K562 (cell line): Measurements from ENCODE around the gene RPS28.

Experiments used
- CBX3 ChIP-seq, 2 experiments: IDR thresholded peaks; 1 replicate in 1 of 2; 2 replicates in 1 of 2; pipeline ENCODE4 v1.6.1; 2012; ENCODE audit warnings: inconsistent platforms in 2 of 2, low read length in 2 of 2, borderline replicate concordance in 1 of 2, control low read depth in 1 of 2
- CHD1 ChIP-seq: fragments of 200-600 bp; sonication (generic); IDR thresholded peaks from one replicate; pipeline ENCODE4 v1.6.1; 2012; ENCODE audit warnings: mild to moderate bottlenecking, moderate library complexity, low read length, inconsistent platforms
- CTBP1 ChIP-seq: fragments of 450-650 bp; IDR thresholded peaks from 2 replicates; pipeline ENCODE4 v1.6.1; 2016; ENCODE audit warnings: borderline replicate concordance
- POLR2A ChIP-seq: fragments of 450-650 bp; conservative IDR thresholded peaks from 2 replicates; pipeline ENCODE4 v1.6.1; 2016
- PYGO2 ChIP-seq: fragments of 450-650 bp; IDR thresholded peaks from 2 replicates; pipeline ENCODE4 v1.6.1; 2016; ENCODE audit warnings: mild to moderate bottlenecking, missing genetic modification characterization, moderate library complexity, missing compliant biosample characterization
- ZNF133 ChIP-seq: fragments of 250-450 bp; sonication (Bioruptor Pico); IDR thresholded peaks from 2 replicates; pipeline ENCODE4 v1.4.0; 2020; ENCODE audit warnings: mild to moderate bottlenecking
- TF ChIP-seq, protein P1 (sequence below): fragments of 250-450 bp; sonication (Bioruptor Pico); IDR thresholded peaks from 2 replicates; pipeline ENCODE4 v1.4.0; 2020

- TF ChIP-seq, protein P1, sequence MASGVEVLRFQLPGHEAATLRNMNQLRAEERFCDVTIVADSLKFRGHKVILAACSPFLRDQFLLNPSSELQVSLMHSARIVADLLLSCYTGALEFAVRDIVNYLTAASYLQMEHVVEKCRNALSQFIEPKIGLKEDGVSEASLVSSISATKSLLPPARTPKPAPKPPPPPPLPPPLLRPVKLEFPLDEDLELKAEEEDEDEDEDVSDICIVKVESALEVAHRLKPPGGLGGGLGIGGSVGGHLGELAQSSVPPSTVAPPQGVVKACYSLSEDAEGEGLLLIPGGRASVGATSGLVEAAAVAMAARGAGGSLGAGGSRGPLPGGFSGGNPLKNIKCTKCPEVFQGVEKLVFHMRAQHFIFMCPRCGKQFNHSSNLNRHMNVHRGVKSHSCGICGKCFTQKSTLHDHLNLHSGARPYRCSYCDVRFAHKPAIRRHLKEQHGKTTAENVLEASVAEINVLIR: no peak
- TF ChIP-seq POLR2A (no peak), CTBP1 (no peak), PYGO2 (tag) (no peak), CHD1 (no peak), CBX3 (IDR thresholded peaks at IDR 0.05; ENCODE audit: borderline replicate concordance in 1 of 2, low read length in 2 of 2) (no peak), ZNF133 (CRISPR knock-in tag) (no peak)
Observed at GRCh38 chr19:8320564-8321066, 681 bp upstream of the RPS28 start.
